Ammon's horn (tissue), 1 donor: Measurements from ENCODE around the gene MRO.
"Not testable (repeated sequence)": the region's sequence is repeated elsewhere in the genome, so short reads cannot be mapped to it uniquely, and the experiment has no call there.

ENCODE experiments used
- DNase-seq: peaks from one replicate; pipeline ENCODE4 v3.0.0-alpha.2; 2016; ENCODE audit warnings: low spot score

The MRO gene

GRCh38 chr18:50791599-50792438, 28.0 kb downstream of the MRO start:
- no peak for DNase-seq

- no peak for DNase-seq
Observed at GRCh38 chr18:50790948-50791347, 28.9 kb downstream of the MRO start.

DNA sequence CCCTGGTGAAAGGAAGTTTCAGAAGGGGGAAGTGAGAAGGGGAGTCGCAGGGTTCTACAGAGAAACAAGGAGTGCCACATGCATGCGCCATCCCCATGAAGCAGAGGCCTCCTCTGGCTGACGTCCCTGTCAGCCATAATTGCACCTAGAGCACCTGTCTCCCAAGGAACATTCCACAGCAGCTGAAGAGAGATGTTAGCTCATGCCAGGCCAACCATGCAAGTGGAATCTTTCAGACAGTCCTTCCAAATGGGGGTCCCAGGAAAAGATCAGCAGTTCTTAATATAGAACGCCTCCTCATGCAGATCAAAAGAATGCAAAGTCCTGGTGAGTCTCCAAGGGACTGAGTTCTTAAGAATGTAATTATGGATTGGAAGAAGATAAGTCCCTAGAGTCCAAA, 29.6 kb downstream of the MRO start:
- no peak for DNase-seq

- no peak for DNase-seq
Observed at GRCh38 chr18:50788284-50788683, 31.5 kb downstream of the MRO start.

DNA sequence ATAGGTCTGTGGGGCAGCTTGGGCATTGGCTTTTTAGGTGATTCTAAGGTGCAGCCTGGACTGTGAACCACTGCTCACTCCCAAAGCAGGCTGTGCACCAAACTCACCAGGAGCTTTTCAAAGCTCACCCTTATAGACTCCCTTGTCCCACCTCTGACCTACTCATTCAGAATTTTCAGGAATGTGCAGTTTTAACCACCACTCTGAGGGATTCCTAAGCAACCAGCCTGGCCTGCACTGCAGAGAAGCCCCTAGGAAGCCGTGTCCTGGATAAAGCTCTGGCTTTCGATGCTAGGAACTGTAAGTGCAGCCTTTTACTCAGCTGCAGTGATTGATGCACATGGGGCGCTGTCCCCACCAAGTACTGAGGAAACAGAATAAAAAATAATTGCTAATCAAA, 33.0 kb downstream of the MRO start:
- no peak for DNase-seq

GRCh38 chr18:50783553-50783952, 36.3 kb downstream of the MRO start:
- DNase-seq = no peak

DNA sequence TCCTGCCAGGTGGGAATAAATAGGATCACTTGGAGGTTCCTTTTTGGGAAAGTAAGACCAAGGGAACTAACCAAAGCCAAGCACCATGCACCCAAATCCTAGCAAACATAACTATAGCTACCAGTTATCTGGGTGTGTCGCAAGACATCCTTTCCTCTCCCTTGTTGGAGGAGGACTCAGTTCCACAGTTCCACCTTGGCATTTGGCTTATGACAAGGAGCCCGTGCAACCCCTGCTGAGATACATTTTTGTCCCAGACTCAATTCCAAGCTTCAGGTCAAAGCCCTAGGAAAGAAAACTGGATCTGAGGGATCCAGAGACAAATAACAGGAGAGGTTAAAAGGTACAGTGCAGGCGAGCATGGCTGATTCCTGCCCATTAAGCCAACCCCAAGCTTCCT, 40.8 kb downstream of the MRO start:
- DNase-seq = not testable (repeated sequence)

GRCh38 chr18:50776383-50776782, 43.4 kb downstream of the MRO start:
- DNase-seq = no peak

DNA sequence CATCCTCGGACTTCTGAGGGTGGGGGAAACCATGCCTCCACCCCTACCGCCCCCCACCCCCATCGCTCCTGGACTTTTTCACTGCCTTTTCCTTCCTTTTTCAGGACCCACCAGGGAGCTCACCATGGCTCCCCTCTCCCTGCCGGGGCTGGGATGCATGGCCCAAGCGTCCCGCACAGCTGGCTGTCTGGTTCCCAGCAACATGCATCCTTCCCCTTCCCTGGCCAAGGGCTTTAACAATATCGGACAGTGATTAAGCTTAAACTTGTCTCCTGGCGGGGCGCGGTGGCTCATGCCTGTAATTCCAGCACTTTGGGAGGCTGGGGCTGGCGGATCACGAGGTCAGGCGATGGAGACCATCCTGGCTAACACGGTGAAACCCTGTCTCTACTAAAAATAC, 44.1 kb downstream of the MRO start:
- no peak for DNase-seq

GRCh38 chr18:50775207-50775606, 44.6 kb downstream of the MRO start:
- no peak for DNase-seq

DNA sequence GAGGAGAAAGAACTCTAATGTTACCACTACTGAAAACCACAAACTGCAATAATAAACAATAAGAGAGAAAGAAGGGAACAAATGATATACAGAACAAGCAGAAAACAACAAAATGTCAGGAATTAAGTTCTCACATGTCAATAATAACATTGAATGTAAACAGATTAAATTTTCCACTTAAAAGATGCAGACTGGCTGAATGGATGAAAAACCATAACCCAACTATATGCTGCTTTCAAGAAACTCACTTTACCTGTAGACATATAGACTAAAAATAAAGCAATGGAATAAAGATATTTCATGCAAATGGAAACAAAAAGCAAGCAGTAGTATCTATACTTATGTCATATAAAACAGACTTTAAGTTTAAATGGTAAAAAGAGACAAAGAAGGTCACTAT, 50.4 kb downstream of the MRO start:
- DNase-seq = no peak

GRCh38 chr18:50757358-50757757, 62.5 kb downstream of the MRO start:
- no peak for DNase-seq

DNA sequence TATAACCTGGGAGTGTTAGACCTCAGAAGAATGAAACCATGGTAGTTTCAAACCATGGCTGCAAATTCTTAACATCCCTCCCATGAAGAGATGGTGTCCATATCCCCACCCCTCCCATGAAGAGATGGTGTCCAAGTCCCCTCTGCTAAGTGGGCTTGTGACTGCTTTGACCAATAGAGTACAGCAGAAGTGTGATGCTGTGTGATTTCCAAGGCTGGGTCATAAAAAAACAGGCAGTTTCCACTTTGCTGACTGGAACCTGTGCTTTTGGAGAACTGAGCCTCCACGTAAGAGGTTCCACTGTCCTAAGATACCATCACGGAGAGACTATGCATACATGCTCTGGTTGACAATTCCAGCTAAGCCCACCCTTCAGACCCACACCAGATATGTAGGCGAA, 65.5 kb downstream of the MRO start:
- DNase-seq = no peak

DNA sequence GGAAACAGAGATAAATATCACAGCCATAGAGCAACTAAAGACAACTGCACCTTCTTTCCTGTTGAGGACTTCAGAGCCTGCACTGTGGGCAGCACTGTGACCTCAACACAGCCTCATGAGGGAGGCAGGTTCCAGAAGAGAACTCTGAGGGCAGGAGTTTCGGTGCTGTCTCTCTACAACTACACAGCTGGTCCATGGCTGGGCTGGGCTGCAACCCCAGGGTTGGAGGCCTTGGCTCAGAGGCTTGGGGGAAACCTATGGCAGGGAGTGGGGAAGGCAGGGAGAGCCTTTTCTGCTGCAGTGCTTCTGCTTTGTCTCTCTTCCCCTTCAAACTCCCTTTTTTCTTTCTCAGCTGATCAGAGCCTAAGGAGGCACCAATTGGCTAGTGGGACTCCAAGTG, 66.5 kb downstream of the MRO start:
- no peak for DNase-seq

- DNase-seq = no peak
Observed at GRCh38 chr18:50751947-50752346, 67.9 kb downstream of the MRO start.

DNA sequence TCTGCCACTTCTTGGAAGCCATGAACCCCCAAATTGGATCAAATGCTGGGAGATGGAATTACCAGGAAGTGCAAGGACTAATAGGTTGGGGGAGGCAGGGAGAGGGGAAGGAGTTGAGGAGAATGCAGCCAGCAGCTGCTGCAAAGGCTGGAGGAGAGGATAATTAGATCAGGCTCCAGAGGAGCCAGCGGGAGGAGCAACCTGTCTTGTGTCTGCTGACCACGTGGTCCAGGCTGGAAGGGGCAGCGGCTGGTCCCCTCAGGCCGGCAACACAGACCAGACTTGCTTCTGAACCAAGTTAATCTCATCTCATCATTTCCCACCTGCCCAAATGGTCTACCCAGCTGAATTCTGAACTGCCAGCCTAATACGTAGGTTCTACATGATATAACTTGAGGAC, 68.3 kb downstream of the MRO start:
- no peak for DNase-seq

DNA sequence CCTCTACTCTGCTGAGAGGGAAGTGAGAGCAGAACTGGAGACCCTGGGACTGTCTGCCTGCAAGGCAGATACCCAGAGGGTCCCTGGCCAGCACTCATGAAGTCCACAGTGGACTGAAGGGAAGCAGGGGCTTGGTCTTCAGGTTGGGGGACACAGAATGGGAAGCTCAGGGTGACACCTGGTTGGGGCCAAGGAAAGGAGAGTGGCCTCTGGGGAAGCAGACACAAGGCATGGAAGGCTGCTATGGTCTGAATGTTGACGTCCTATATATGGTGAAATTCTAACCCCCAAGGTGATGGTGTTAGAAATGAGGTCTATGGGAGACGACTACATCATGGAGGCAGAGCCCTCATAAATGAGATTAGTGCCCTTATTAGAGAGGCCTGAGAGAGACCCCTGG, 69.3 kb downstream of the MRO start:
- no peak for DNase-seq

DNA sequence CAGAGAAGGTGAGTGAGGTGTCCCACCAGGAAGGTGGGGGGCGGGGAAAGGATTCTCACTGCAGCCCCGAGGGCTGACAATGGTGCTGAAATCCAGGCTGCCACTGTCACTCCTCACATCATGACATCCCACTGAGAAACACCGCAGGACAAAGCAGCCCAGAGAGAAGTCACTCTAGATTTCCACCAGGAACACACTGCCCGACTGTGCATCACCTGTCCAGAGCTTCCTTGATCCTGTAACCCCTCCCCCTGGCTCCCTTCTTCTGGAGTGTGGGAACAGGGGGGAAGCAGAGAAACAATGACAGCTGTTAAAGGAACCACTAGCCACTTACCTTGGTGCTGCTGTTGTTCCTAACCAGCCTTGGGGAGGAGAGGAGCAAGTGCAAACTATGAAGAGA, 69.9 kb downstream of the MRO start:
- DNase-seq = no peak

- no peak for DNase-seq
Observed at GRCh38 chr18:50749421-50749820, 70.4 kb downstream of the MRO start.

- no peak for DNase-seq
Observed at GRCh38 chr18:50748243-50749229, 71.3 kb downstream of the MRO start.

DNA sequence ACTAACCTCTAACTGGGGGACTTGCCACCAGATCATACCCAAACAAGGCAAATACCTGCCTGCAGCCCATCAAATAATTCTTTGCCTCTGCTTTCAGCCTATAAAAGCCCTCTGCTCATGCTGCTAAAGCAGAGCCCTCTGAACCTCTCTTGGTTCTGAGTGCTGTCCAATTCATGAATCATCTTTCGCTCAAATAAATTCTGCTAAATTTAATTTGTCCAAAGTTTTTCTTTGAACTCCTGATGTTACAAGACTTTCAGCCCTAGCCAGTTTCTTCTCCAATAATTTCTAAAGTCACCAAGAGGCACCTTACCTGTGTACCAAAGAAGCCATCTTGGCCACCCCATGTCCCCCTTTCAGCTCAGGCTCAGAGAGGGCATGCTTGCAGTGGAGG, 72.0 kb downstream of the MRO start:
- DNase-seq = no peak

DNA sequence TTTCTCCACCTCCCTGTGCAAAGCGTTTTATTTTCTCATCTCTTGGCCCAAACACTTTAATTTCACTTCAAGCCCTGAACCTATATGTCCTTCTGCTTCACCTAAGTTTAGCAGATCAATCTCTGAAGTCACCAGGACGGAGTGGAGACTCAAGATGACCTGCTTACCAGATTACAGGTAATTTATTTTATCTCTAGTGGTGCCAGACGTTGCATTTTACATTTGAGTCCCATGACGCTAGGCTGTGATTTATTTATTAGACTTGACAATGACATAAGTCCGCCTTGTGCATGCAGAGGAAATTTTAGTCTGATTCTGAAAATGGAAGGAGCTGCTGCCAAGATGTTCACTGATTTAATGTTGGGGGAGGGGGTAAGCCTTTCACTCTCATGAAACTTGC, 73.9 kb downstream of the MRO start:
- DNase-seq = no peak
